GM20431 (cell line): Measurements from ENCODE around the gene VPS29.
"Not testable (repeated sequence)": the region's sequence is repeated elsewhere in the genome, so short reads cannot be mapped to it uniquely, and the experiment has no call there.

Experiments used
- in situ Hi-C: fragments of 300-500 bp; cut with MseI, MboI; formaldehyde crosslinking; loops from one replicate; pipeline ENCODE4 v1.15.0; 2020; ENCODE audit warnings: low sequenced_read_pairs; ENCODE audit not compliant: unreplicated experiment

Gene VPS29

GRCh38 chr12:110528277-110528839, 26.4 kb upstream of the VPS29 start:
- in situ Hi-C loops, result no loop called here

- in situ Hi-C loops, result not testable (repeated sequence)
Measured at GRCh38 chr12:110520876-110521712, 19.2 kb upstream of the VPS29 start.

- in situ Hi-C loops, result not testable (repeated sequence)
Measured at GRCh38 chr12:110518014-110518413, 16.1 kb upstream of the VPS29 start.

- in situ Hi-C loops, result no loop called here
Measured at GRCh38 chr12:110516995-110517394, 15.1 kb upstream of the VPS29 start.

GRCh38 chr12:110514363-110514762, 12.5 kb upstream of the VPS29 start:
- in situ Hi-C loops, result no loop called here

GRCh38 chr12:110513842-110514241, 11.9 kb upstream of the VPS29 start:
- in situ Hi-C loops, result no loop called here

GRCh38 chr12:110508071-110508586, 6.2 kb upstream of the VPS29 start:
- in situ Hi-C loops, result loop anchor here (10.0 kb wide), 1 partner anchor 87 kb away; no protein-coding TSS in a partner anchor

GRCh38 chr12:110505332-110505731, 3.4 kb upstream of the VPS29 start:
- in situ Hi-C loops, result loop anchor here (10.0 kb wide), 1 partner anchor 89 kb away; no protein-coding TSS in a partner anchor

GRCh38 chr12:110503432-110503831, 1.5 kb upstream of the VPS29 start:
- in situ Hi-C loops, result loop anchor here (10.0 kb wide), 1 partner anchor 91 kb away; no protein-coding TSS in a partner anchor

- in situ Hi-C loops, result loop anchor here (10.0 kb wide), 1 partner anchor 93 kb away; no protein-coding TSS in a partner anchor
Measured at GRCh38 chr12:110501399-110501751, 536 bp downstream of the VPS29 start.

GRCh38 chr12:110498984-110499706, 2.8 kb downstream of the VPS29 start:
- in situ Hi-C loops, result no loop called here

- in situ Hi-C loops, result no loop called here
Measured at GRCh38 chr12:110475426-110475825, 26.5 kb downstream of the VPS29 start.

GRCh38 chr12:110468214-110469048, 33.5 kb downstream of the VPS29 start, which contains the start of the genes FAM216A and GPN3:
TSS of gene FAM216A (plus strand) at chr12:110468845. CDS start at chr12:110468876, 31 bp downstream.
TSS of gene GPN3 (minus strand) at chr12:110468257. CDS start at chr12:110468203, 54 bp downstream.
- in situ Hi-C loops, result no loop called here

GRCh38 chr12:110467847-110468213, 34.1 kb downstream of the VPS29 start:
- in situ Hi-C loops, result no loop called here

- in situ Hi-C loops, result no loop called here
Measured at GRCh38 chr12:110466791-110467190, 35.1 kb downstream of the VPS29 start.

GRCh38 chr12:110465765-110466164, 36.1 kb downstream of the VPS29 start:
- in situ Hi-C loops, result not testable (repeated sequence)

- in situ Hi-C loops, result no loop called here
Measured at GRCh38 chr12:110465024-110465423, 36.9 kb downstream of the VPS29 start.

- in situ Hi-C loops, result not testable (repeated sequence)
Measured at GRCh38 chr12:110461189-110461588, 40.7 kb downstream of the VPS29 start.

GRCh38 chr12:110458756-110459155, 43.2 kb downstream of the VPS29 start:
- in situ Hi-C loops, result no loop called here
